Nucleus accumbens (tissue), 56 donors: ENCODE results near the gene PGLYRP1.

Experiments
- DNase-seq, 56 donors: peaks; one replicate each; lab custom pipeline; 2025; lab: John Stamatoyannopoulos, UW

The PGLYRP1 gene

DNA sequence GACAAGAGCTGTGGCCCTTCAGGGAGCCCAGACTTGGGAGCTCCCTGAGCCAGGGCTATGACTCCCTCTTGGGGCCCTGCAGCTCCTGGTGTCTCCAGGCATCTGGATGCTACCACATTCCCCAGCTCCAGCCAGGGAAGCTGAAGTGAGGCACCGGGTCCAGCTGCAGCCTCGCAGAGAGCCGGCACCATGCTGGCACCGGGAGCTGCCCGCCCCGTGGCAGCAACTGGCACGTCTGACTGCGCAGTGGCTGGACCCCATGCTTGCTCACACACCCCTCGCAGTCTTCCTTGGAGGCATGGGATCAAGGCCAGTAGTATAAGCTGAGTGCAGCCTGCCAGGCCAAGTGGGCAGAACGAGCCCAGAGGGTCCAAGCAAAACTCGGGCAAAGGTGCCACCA lies 10.5 kb upstream of the PGLYRP1 start:
- no peak for DNase-seq

DNA sequence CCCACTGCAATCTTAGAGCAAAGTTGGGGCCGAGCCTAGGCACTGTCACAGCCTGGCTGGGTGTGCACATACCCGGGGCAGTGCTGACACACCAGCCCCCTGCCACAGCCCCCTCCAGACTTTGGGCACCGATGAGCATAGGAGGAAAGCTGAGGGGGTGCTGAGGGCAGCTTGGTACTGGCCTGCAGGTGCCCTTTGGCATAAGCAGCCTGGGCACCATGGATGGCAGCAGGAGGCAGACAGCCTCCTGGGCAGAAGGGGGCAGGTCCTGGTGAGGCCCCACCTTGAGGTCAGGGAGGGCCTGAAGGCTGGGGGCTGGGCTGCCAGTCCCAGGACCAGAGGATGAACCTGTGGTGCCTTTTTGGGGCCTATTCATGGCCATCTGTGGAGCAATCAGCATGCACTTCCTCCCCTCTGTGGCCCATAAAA lies 9.8 kb upstream of the PGLYRP1 start:
- DNase-seq: no peak

DNA sequence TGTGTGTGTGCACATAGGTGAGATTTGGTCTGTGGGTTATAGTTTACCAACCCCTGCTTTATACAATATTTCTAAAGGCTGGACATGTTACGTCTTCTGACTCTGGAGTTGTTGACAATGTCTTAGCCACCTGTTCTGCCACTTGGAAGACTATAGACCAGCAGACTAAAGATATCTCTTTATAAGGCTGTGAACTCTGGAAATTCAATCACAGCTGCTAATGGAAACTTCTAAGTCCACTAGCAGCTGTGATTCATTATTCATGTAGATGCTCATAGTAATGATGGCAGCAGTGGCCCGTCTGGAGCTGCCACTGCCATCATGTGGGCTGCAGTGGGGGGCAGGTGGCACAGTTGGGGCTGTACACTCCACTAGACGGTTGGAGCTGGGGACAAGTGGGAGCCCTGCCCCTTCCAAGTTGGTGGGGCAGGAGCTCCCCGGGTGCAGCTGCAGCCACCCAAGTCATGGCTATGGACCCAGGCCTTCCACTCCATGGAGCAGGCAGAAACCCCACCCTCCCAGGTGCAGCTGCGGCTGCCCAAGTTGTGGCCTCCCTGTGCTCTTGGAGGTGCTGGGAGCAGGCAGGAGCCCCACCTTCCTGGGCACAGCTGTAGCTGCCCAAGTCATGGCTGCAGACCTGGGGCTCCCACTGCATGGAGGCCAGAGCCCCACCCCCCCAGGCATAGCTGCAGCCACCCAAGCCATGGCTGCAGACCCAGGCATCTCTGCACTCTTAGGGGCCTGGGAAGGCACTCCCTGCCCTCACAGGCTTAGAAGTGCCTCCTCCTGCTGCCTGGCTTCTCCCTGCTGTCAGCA lies 9.1 kb upstream of the PGLYRP1 start:
- no peak for DNase-seq

DNA sequence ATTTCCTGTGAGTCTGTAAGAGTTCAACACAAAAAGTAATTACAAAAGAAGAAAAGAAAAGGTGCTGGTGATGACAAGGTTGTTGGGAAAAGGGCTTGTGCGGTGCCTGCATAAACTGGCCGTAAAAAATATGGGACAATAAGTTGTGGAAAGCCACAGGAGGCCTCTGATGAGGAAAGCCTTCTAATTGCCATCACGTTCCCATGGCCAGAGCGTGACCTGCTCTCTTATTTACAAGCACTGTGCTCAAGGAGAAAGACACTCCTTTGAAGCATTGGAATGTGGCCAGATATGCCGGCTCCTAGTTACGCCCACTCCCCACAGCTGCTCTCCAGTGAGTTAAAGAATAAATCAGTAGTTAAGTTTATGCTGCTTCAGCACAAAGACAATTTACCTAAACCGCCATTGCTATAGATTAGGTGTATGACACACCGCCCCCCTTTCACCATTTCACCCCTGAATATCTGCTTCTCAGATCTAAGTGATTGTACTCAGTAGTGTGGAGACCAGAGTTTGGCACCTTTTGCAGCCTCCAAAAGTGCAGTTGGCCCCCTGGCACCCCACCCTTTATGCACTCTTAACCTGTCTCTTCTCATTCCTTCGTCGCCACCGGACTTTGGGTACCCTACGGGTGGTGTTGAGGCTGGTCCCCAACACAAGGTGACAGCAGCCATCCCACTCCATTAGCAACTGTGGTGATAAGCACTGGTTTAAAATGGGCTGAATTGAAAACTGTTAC lies 8.1 kb upstream of the PGLYRP1 start:
- DNase-seq: no peak

DNA sequence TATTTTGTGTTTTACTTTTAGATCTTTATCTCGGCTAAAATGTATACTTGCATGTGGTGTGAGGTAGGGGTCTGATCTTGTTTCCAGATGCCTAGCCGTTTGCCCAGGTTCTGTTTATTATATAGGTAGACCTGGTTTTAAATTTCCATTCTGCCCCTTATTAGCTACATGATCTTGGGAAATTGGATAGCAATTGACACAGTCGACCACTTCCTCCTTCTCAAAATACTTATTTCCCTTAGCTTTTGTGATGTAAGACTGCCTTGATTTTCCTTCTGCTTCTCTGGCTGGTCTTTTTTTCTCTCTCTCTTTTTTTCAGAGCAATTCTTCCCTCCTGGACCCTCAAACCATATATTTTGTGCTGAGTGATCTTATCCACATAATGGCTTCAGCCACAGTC lies 3.0 kb upstream of the PGLYRP1 start:
- DNase-seq: no peak

DNA sequence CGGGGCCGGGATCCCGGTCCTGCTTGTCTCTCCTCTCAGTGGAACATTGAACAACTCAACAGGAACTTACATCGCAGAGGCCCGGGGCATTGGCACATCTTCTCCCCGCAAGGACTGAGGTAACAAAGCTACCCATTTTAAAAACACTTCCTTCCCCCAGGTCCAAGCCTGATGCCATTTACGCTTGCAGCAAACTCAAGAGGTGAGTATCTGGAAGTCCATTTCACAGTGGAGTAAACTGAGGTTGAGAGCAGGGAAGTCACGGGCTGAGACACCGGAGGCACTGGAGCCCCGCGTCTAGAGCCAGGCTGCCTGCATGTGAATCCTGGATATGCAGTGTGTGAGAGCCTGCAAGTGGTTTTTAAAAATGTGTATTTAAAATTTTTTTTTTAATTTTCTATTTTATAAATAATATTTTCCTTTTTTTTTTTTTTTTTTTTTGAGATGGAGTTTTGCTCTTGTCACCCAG lies 492 bp upstream of the PGLYRP1 start:
- no peak for DNase-seq

DNA sequence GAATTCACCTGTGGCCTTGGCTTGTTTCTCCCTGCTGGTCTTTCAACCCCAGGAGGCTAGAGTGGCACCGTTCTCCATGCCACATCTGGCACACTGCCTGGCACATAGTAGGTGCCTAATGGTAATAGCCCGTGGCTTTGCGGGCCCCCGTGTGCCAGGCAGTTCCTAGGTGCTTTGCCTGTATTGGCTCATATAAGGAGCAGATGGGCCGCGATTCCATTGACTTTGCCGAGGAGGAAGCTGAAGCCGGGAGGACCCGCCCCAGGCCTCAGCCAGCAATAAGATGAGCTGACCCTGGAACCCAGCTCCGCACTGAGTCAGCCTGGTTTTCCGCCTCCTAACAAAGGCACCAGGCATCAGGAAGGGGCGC lies 807 bp downstream of the PGLYRP1 start:
- DNase-seq: no peak

DNA sequence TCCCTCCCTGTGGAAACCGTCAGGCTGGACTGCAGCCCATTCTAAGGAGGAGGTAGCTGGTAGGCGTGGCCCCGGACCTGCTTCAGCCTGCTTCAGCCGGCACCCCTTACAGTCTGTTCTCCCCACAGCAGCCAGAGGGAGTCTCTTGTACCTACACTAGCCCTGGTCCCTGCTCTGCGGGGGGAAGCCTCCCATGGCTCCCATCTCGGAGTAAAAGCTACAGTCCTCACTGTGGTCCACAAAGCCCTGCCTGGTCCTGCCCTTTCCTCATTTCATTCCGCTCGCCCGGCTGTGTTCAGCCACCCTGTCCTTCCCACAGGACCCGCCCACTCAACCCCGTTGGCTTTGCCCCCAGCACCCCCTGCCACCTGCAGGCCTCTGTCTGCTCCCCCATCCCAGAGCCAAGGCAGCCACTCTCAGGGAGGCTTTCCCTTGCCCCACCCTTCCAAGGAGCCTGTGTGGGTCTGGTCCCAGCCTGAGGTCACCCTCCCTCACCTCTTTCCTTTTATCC lies 1.3 kb downstream of the PGLYRP1 start:
- DNase-seq: no peak

DNA sequence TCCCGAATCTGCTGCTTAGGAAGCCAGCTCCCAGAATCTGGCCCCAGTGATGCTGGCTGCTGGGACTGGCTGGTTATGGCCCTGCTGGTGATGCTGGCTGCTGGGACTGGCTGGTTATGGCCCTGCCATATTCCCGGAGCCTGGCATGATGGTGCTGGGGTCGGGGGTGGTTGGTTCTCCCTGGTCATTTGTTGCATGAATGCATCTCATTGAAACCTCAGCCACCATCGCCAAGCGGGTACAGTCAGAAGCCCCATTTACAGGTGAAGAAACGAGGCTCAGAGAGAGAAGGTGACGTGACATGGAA lies 2.1 kb downstream of the PGLYRP1 start:
- DNase-seq: no peak

DNA sequence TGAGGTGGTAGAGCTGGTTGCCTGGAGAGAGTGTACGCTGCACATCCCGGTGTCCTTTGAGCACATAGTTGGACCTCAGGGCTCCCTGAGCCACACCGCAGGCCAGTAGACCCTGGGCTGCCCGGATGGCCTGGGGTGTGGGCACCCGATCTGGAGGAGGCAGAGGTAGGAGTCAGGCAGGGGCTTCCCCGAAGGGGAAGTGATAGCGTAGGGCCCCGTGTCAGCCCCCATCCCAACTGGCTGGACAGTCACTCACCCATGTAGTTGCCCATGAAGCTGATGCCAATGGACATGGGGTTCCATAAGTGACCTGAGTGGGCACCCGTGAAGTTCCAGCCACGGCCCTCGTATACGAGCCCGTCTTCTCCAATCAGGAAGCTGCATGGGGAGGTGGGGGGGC lies 3.6 kb downstream of the PGLYRP1 start:
- no peak for DNase-seq

DNA sequence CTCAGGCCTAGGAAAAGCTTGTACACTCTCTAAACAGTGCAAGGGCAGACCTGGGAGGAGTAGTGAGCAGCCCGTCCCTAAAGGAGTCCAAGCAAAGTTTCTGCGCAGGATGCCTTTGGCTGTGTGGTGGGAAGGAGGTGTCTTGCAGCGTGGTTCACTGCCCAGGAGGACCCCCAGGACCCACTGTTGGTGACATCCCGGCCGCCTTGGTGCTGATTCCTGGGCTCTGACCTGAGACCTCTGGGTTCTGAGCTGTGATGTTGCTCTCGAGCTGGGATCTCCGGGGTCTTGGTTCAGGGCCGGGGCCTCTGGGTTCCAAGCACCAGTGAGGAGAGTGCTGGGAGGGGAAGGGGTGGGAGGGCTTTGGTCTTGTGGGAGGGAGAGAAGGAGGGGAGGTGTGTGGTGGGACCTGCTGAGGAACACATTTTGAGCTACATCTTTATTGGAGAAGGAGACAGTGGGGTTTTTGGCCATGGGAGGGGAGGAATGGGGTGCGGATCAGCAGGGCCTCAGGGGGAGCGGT lies 4.1 kb downstream of the PGLYRP1 start:
- DNase-seq: no peak

DNA sequence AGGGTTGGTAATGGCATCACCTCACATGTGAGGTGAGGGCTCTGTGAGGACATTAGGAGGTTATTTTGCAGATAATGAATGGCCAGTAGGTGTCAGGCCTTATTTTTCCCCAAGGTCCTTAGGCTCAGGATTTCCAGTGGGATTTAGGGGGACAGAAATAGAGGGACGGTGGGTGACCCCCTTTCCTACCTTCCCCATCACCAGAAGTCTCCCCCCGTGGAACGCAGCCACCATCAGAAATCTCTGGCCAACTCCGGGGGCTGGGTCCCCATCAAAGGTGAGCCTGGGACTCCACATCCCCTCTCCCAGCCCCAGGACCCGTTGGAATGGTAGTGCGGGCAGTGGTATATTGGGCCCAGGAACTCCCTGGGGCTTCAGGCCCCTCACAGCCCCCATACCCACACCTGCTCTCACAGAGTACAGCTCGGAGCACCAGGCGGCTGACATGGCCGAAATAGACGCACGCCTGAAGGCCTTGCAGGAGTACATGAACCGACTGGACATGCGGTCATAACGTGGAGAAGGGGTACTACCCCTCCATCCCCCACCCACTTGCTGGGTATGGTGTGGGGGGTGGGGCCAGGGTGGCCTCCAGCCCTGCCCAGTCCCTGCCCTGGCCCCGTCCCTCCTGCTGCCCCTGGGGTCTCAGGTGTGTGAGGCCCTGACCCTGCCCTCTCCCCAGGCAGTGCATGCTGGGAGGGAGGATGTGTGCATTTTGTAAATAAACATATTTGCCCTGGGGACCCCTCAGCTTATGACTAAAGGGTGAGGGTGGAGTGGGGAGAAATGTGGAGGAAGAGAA lies 4.8 kb downstream of the PGLYRP1 start:
- no peak for DNase-seq

DNA sequence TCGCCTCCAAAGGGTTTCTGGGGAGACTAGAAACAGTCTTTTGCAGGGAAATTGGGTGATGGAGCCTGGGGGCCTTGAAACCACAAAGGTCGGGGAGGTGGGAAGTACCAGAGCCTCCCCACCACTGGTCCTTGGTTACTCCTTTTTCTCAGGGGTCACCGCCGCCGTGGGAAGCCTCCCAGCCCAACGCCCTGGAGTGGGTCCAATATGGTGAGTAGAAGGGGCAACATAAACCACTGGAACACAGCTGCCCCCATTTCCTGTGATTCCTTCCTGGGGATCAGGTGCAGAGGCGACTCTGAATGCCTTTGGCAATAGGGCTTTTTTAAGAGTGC lies 5.8 kb downstream of the PGLYRP1 start:
- no peak for DNase-seq

DNA sequence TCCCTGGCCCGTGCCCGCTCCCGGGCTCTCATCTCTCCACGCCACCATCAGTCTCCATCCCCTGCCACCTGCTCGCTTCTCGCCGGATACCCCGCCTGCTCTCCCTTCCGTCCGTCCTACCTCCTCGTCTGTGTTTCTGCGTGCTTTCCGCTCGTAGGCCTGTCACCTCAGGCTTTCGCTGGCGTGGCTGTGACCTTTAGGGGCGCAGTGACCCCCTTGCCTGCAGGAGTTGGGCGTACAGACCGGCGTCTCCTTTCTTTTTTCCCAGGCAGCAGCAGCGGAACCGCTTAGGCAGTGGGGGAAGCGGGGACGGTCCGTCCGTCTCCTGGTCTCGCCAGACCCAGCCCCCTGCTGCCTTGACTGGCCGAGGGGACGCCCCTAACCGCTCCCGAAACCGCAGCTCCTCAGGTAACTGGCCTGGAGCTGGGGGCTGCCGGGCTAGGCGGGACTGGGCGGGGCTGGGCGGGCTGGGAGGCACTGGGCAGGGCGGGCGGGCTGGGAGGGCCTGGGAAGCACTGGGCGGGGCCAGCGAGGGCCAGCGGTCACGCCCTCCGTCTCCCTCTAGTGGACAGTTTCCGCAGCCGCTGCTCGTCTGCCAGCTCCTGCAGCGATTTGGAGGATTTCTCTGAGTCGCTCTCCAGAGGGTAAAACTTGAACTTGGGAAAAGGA lies 6.3 kb downstream of the PGLYRP1 start:
- peak in 53 of 56 donors; percentile 12 to 84 (median 59) for DNase-seq

DNA sequence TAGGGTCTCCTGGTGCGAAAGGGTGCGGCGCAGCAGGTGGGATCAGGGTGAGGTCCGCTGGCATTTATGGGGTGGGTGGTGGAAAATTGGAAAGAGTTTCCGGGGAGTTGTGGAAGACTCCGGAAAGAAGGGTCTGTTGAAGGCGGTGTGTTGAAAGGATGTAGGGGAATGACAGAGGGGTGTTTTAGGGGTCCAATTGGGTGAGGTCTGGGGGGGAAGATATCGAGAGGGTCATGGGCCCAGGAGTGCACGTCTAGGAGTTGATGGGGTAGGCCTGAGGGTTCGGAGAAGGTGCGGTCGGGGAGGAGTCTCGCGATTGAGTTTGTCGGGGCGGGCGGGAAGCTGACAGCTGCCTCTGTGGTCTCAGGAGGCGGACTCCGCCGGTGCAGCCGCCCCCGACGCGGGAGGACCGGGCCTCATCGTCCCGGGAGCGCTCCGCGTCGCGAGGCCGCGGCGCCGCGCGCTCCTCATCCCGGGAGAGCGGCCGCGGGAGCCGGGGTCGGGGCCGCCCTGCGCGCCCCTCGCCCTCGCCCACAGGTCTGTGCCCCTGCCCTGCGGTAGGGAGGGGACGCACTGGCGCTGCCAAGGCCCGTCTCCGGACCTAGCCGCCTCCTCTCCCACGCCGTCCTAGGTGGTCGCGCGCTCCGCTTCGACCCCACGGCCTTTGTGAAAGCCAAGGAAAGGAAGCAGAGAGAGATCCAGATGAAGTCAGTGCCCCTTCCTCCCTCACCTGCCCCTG lies 7.0 kb downstream of the PGLYRP1 start:
- DNase-seq: no peak

DNA sequence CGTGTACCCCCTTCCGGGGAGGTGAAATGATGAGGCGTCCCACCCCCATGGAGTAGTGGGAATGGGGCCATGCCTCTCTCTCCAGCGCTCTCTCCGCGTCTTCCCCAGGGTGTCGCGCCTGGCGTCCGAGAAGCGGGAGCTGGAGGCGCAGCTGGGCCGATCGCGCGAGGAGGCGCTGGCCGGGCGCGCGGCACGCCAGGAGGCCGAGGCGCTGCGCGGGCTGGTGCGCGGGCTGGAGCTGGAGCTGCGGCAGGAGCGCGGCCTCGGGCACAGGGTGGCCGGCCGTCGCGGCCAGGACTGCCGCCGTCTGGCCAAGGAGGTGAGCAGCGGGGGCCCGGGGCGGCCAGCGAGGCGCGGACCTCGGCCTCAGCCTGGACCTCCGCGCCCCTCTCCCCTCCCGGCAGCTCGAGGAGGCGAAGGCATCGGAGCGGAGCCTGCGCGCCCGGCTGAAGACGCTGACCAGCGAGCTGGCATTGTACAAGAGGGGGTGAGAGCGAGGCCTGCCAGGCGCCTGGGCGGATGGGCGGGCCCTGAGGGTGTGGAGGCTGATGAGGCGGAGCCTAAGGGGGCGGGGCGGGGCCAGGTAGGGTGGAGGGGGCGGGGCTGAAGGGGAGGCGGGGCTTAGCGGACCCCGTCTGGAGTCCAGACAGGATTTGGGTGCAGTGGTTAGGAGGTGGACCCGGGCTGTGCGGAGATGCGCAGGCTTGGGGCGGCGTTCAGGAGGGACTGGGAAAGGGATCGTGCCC lies 7.7 kb downstream of the PGLYRP1 start:
- DNase-seq: peak in 9 of 56 donors; percentile 15 to 46 (median 34)

DNA sequence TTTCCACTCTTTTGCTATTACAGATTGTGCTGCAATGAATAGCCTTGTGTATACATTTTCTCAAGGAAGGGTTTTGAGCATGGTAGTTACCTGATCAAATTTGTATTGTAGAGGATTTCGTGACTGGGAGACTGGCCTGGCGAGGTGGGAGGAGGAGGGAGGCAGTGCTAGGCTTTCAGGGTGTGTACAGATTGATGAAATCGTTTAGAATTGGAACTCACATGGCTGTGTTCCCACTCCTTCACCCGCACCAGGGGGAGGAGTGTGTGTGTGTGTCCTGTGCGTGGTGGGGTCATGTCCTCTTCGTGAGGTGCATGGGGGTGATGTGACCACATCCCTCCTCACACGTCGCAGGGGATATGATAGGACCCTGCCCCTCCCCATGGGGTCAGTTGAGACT lies 8.3 kb downstream of the PGLYRP1 start:
- DNase-seq: no peak

DNA sequence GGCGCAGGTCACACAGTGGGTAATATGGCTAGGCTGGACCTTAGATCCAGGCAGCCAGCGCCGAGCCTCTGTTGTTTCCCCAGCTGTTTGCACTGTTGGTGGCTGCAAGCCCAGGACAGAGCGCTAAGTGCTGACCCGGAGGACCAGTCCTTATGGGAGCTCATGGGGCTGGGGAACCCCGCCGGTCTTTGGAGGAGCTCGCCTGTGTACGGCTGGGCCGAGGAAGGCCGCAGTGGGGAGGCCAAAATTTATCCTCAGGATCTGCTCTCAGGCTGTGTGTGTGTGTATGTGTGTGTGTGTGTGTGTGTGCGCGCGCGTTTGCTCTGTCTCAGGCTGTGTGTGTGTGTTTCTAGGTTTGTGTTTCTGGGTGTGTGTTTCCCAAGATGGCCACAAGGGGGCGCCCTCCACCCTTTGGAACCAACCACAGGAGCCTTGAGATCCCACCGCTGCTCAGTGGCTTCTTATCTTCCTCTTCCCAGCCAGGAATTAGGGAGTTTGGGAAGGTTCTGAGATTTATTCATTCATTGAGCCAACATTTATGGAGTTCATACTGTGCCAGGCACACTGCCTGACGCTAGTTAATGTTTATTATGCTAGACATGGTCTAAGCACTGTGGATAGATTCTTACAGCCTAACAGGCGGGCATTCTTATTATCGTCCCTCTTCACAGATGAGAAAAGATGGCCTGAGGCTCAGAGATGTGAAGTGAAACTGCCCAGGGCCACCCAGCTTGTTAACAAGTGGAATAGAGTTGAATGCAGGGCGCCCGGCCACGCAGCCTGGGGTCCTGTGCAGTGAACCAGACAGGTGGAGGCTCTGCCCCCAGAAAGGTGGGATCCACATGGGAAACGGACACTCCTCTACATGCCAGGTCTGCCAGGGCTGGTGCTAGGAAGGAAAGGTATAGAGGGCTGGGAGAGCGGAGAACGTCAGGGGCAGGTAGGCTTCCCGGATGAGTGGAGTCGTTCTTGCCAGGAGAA lies 13.0 kb downstream of the PGLYRP1 start:
- DNase-seq: peak in 50 of 56 donors; percentile 14 to 86 (median 66)
